Activated CD4-positive, alpha-beta memory T cell treated with anti-CD3 and anti-CD28 coated beads, Interleukin-2, amount 10 ng/mL, durations not matched to agents 7 days and 5 days (primary cell): ENCODE measurements around the gene PEX3. TPM values are rescaled to one million over a fixed set of nuclear protein-coding genes. Genes with fewer than 3 reads are reported as not detected.
"Not testable (repeated sequence)": the region's sequence is repeated elsewhere in the genome, so short reads cannot be mapped to it uniquely, and the experiment has no call there.

Experiments used
- CTCF ChIA-PET: fragments of 350-600 bp; sonication (Branson Sonifier 250); formaldehyde crosslinking; loops from one replicate; lab custom pipeline; 2021; ENCODE audit warnings: antibody characterized with exemption, inconsistent platforms; lab: Charles Lee
- POLR2A ChIA-PET: fragments of 350-600 bp; sonication (Branson Sonifier 250); formaldehyde crosslinking; loops from one replicate; lab custom pipeline; 2021; ENCODE audit warnings: antibody characterized with exemption; lab: Charles Lee
- DNase-seq: peaks from one replicate; pipeline ENCODE4 v3.0.0-alpha.2; 2020
- H3K27ac Mint-ChIP-seq: one replicate; pipeline ENCODE4 v1.8.0; 2021; ENCODE audit warnings: mild to moderate bottlenecking, mixed read lengths
- H3K27me3 Mint-ChIP-seq: one replicate; pipeline ENCODE4 v1.8.0; 2021; ENCODE audit warnings: mixed read lengths
- H3K36me3 Mint-ChIP-seq: one replicate; pipeline ENCODE4 v1.8.0; 2021; ENCODE audit warnings: low read depth, mixed read lengths
- H3K4me1 Mint-ChIP-seq: one replicate; pipeline ENCODE4 v1.8.0; 2021; ENCODE audit warnings: mixed read lengths
- H3K4me3 Mint-ChIP-seq: one replicate; pipeline ENCODE4 v1.8.0; 2021; ENCODE audit warnings: mild to moderate bottlenecking, mixed read lengths
- H3K9me3 Mint-ChIP-seq: one replicate; pipeline ENCODE4 v1.8.0; 2021; ENCODE audit warnings: mixed read lengths
- total RNA-seq, 2 experiments: library from RNA; stranded (reverse); gene quantifications; one replicate each; pipeline ENCODE4 v1.2.3, GENCODE V29; 2021

The PEX3 gene
- total RNA-seq, 2 experiments from 2014 or later, result 14.1 to 15.9 TPM

- Mint-ChIP-seq H3K4me1 (peaks cover 40% of the 10 kb centered on the region), H3K36me3 (peaks cover 3% of the 10 kb centered on the region), H3K9me3 (no peaks in the 10 kb centered on the region), H3K27me3 (no peaks in the 10 kb centered on the region), H3K4me3 (peak overlapping the region; percentile 92), H3K27ac (peak overlapping the region; percentile 92)
- POLR2A ChIA-PET, result interaction anchor here (1.1 to 5.2 kb wide), 6 partner anchors 8 to 644 kb away, joined by 3 to 45 read pairs (median 6); partner anchors contain the start of gene SF3B5
- DNase-seq, result no peak
- CTCF ChIA-PET, result interaction anchor here (1.3 kb wide), 1 partner anchor 392 kb away, joined by 4 read pairs; the partner anchor contains the start of gene LTV1
Measured at GRCh38 chr6:143451531-143451930, 926 bp downstream of the PEX3 start.

GRCh38 chr6:143457563-143458359, 7.2 kb downstream of the PEX3 start:
- ChIA-PET CTCF (interaction anchor here (1.1 kb wide), 1 partner anchor 30 kb away, joined by 4 read pairs; no protein-coding TSS in a partner anchor), POLR2A (no interaction called here)
- H3K9me3 Mint-ChIP-seq, result no peaks in the 10 kb centered on the region
- no peaks in the 10 kb centered on the region for H3K27me3 Mint-ChIP-seq
- DNase-seq, result no peak
- H3K27ac Mint-ChIP-seq, result no peak overlapping the region
- no peak overlapping the region for H3K4me3 Mint-ChIP-seq
- H3K36me3 Mint-ChIP-seq, result peaks cover 15% of the 10 kb centered on the region
- H3K4me1 Mint-ChIP-seq, result peaks cover 11% of the 10 kb centered on the region

GRCh38 chr6:143465546-143465945, 14.9 kb downstream of the PEX3 start:
- Mint-ChIP-seq H3K27ac (no peak overlapping the region), H3K4me3 (no peak overlapping the region), H3K4me1 (no peaks in the 10 kb centered on the region), H3K36me3 (peaks cover 24% of the 10 kb centered on the region), H3K27me3 (no peaks in the 10 kb centered on the region), H3K9me3 (no peaks in the 10 kb centered on the region)
- POLR2A ChIA-PET, result no interaction called here
- CTCF ChIA-PET, result no interaction called here
- DNase-seq, result no peak

- ChIA-PET POLR2A (no interaction called here), CTCF (no interaction called here)
- Mint-ChIP-seq H3K4me3 (no peak overlapping the region), H3K4me1 (no peaks in the 10 kb centered on the region), H3K36me3 (peaks cover 24% of the 10 kb centered on the region), H3K27me3 (no peaks in the 10 kb centered on the region), H3K27ac (no peak overlapping the region), H3K9me3 (no peaks in the 10 kb centered on the region)
- no peak for DNase-seq
Measured at GRCh38 chr6:143468026-143468425, 17.4 kb downstream of the PEX3 start.

GRCh38 chr6:143468823-143469222, 18.2 kb downstream of the PEX3 start:
- CTCF ChIA-PET, H3K4me3 Mint-ChIP-seq, POLR2A ChIA-PET, H3K9me3 Mint-ChIP-seq, DNase-seq, H3K4me1 Mint-ChIP-seq, H3K27ac Mint-ChIP-seq, H3K27me3 Mint-ChIP-seq: not testable (repeated sequence)
- H3K36me3 Mint-ChIP-seq, result peaks cover 31% of the 10 kb centered on the region

GRCh38 chr6:143471822-143472221, 21.2 kb downstream of the PEX3 start:
- Mint-ChIP-seq H3K4me1 (no peaks in the 10 kb centered on the region), H3K27me3 (no peaks in the 10 kb centered on the region), H3K36me3 (peaks cover 48% of the 10 kb centered on the region), H3K27ac (no peak overlapping the region), H3K9me3 (no peaks in the 10 kb centered on the region), H3K4me3 (no peak overlapping the region)
- CTCF ChIA-PET, result no interaction called here
- DNase-seq, result no peak
- POLR2A ChIA-PET, result interaction anchor here (0.6 kb wide), 1 partner anchor 478 kb away, joined by 3 read pairs; no protein-coding TSS in a partner anchor

GRCh38 chr6:143476545-143476944, 25.9 kb downstream of the PEX3 start:
- DNase-seq, result no peak
- ChIA-PET POLR2A (no interaction called here), CTCF (no interaction called here)
- no peaks in the 10 kb centered on the region for H3K27me3 Mint-ChIP-seq
- H3K4me1 Mint-ChIP-seq, result no peaks in the 10 kb centered on the region
- no peak overlapping the region for H3K4me3 Mint-ChIP-seq
- H3K36me3 Mint-ChIP-seq, result peaks cover 43% of the 10 kb centered on the region
- no peak overlapping the region for H3K27ac Mint-ChIP-seq
- H3K9me3 Mint-ChIP-seq, result no peaks in the 10 kb centered on the region

- peaks cover 29% of the 10 kb centered on the region for H3K36me3 Mint-ChIP-seq
- H3K4me1 Mint-ChIP-seq, result no peaks in the 10 kb centered on the region
- ChIA-PET CTCF (no interaction called here), POLR2A (interaction anchor here (0.7 kb wide), 1 partner anchor 506 kb away, joined by 3 read pairs; no protein-coding TSS in a partner anchor)
- no peak for DNase-seq
- H3K4me3 Mint-ChIP-seq, result no peak overlapping the region
- H3K9me3 Mint-ChIP-seq, result no peaks in the 10 kb centered on the region
- H3K27me3 Mint-ChIP-seq, result no peaks in the 10 kb centered on the region
- no peak overlapping the region for H3K27ac Mint-ChIP-seq
Measured at GRCh38 chr6:143478479-143479062, 28.0 kb downstream of the PEX3 start.

- Mint-ChIP-seq H3K9me3 (no peaks in the 10 kb centered on the region), H3K36me3 (peaks cover 7% of the 10 kb centered on the region), H3K27me3 (no peaks in the 10 kb centered on the region), H3K4me1 (no peaks in the 10 kb centered on the region), H3K4me3 (no peak overlapping the region), H3K27ac (no peak overlapping the region)
- POLR2A ChIA-PET, result interaction anchor here (1.4 kb wide), 1 partner anchor 11 kb away, joined by 4 read pairs; no protein-coding TSS in a partner anchor
- CTCF ChIA-PET, result no interaction called here
- DNase-seq, result no peak
Measured at GRCh38 chr6:143482593-143482992, 32.0 kb downstream of the PEX3 start.

GRCh38 chr6:143485967-143486366, 35.4 kb downstream of the PEX3 start:
- CTCF ChIA-PET, result no interaction called here

GRCh38 chr6:143486752-143487151, 36.1 kb downstream of the PEX3 start:
- H3K4me1 Mint-ChIP-seq, result no peaks in the 10 kb centered on the region
- POLR2A ChIA-PET, result no interaction called here
- H3K4me3 Mint-ChIP-seq, result no peak overlapping the region
- CTCF ChIA-PET, result no interaction called here
- H3K36me3 Mint-ChIP-seq, result no peaks in the 10 kb centered on the region
- H3K27me3 Mint-ChIP-seq, result no peaks in the 10 kb centered on the region
- H3K9me3 Mint-ChIP-seq, result no peaks in the 10 kb centered on the region
- DNase-seq, result no peak
- H3K27ac Mint-ChIP-seq, result no peak overlapping the region

More at GRCh38 chr6:143485967-143486366, 35.4 kb downstream of the PEX3 start:
- Mint-ChIP-seq H3K36me3 (no peaks in the 10 kb centered on the region), H3K27ac (no peak overlapping the region), H3K27me3 (no peaks in the 10 kb centered on the region), H3K4me3 (no peak overlapping the region), H3K4me1 (no peaks in the 10 kb centered on the region), H3K9me3 (no peaks in the 10 kb centered on the region)
- DNase-seq, result no peak
- POLR2A ChIA-PET, result no interaction called here

GRCh38 chr6:143490244-143490643, 39.6 kb downstream of the PEX3 start:
- Mint-ChIP-seq H3K27ac (no peak overlapping the region), H3K9me3 (no peaks in the 10 kb centered on the region), H3K4me3 (no peak overlapping the region), H3K27me3 (no peaks in the 10 kb centered on the region), H3K4me1 (no peaks in the 10 kb centered on the region), H3K36me3 (peaks cover 7% of the 10 kb centered on the region)
- ChIA-PET POLR2A (no interaction called here), CTCF (interaction anchor here (1.3 kb wide), 1 partner anchor 10 kb away, joined by 3 read pairs; no protein-coding TSS in a partner anchor)
- DNase-seq, result no peak

- no peak for DNase-seq
- POLR2A ChIA-PET, result no interaction called here
- Mint-ChIP-seq H3K4me1 (no peaks in the 10 kb centered on the region), H3K27me3 (no peaks in the 10 kb centered on the region), H3K27ac (no peak overlapping the region), H3K36me3 (peaks cover 7% of the 10 kb centered on the region), H3K9me3 (no peaks in the 10 kb centered on the region), H3K4me3 (no peak overlapping the region)
- CTCF ChIA-PET, result interaction anchor here (1.3 kb wide), 1 partner anchor 10 kb away, joined by 3 read pairs; no protein-coding TSS in a partner anchor
Measured at GRCh38 chr6:143490775-143491174, 40.2 kb downstream of the PEX3 start.
